Stimulated activated CD8-positive, alpha-beta memory T cell treated with anti-CD3 and anti-CD28 coated beads, Interleukin-7, amount 100 ng/mL, for 4 hours (primary cell): ENCODE measurements around the gene CHPF2.
A peak's percentile ranks its signal among the peaks of the same experiment; 100 is the strongest.

Experiments
- DNase-seq, 2 donors: peaks; one replicate each; pipeline ENCODE4 v3.0.0-alpha.2; 2020; ENCODE audit warnings: low read depth in 2 of 2

The CHPF2 gene

GRCh38 chr7:151260883-151261282 lies 28.6 kb downstream of the CHPF2 start:
- DNase-seq: no peak

GRCh38 chr7:151261529-151261928 lies 29.2 kb downstream of the CHPF2 start:
- DNase-seq: no peak

- DNase-seq: no peak
These were observed 32.3 kb downstream of the CHPF2 start for GRCh38 chr7:151264615-151265014.

GRCh38 chr7:151265351-151265931 lies 33.2 kb downstream of the CHPF2 start:
- DNase-seq: no peak

GRCh38 chr7:151269511-151269910 lies 37.2 kb downstream of the CHPF2 start:
- no peak for DNase-seq

- DNase-seq: no peak
These were observed 39.5 kb downstream of the CHPF2 start for GRCh38 chr7:151271699-151272355.

- DNase-seq: no peak
These were observed 40.1 kb downstream of the CHPF2 start for GRCh38 chr7:151272405-151272804.

- DNase-seq: no peak
These were observed 40.6 kb downstream of the CHPF2 start for GRCh38 chr7:151272877-151273276.

- DNase-seq: no peak
These were observed 41.5 kb downstream of the CHPF2 start for GRCh38 chr7:151273651-151274390.

- no peak for DNase-seq
These were observed 42.1 kb downstream of the CHPF2 start for GRCh38 chr7:151274396-151274795.

GRCh38 chr7:151274936-151275812 lies 42.9 kb downstream of the CHPF2 start:
- no peak for DNase-seq

- DNase-seq: no peak
These were observed 43.7 kb downstream of the CHPF2 start for GRCh38 chr7:151275813-151276577.

GRCh38 chr7:151276666-151277590 lies 44.6 kb downstream of the CHPF2 start:
- peak; percentile 33 to 54 for DNase-seq

- DNase-seq: no peak
These were observed 45.3 kb downstream of the CHPF2 start for GRCh38 chr7:151277631-151278030.

- DNase-seq: no peak
These were observed 46.7 kb downstream of the CHPF2 start for GRCh38 chr7:151278949-151279348.

- DNase-seq: no peak
These were observed 47.6 kb downstream of the CHPF2 start for GRCh38 chr7:151279868-151280267.

- no peak for DNase-seq
These were observed 48.2 kb downstream of the CHPF2 start for GRCh38 chr7:151280388-151281019.

- DNase-seq: no peak
These were observed 49.4 kb downstream of the CHPF2 start for GRCh38 chr7:151281686-151282085.

- no peak for DNase-seq
These were observed 49.8 kb downstream of the CHPF2 start for GRCh38 chr7:151282111-151282510.

- DNase-seq: no peak
These were observed 51.0 kb downstream of the CHPF2 start for GRCh38 chr7:151283302-151283701.
